ENCODE data around the gene SRGAP1.

GRCh38 chr12:64124511-64125197 is 280.2 kb downstream of the SRGAP1 start:
- TF ChIP-seq CTCF (IDR thresholded peaks at IDR 0.05) (no peak), POLR2AphosphoS5 (IDR thresholded peaks at IDR 0.05; ENCODE audit: insufficient read depth in 1 of 2, low read depth in 1 of 2) (no peak), POLR2A (IDR thresholded peaks at IDR 0.05) (no peak)

Measured in vagina (tissue), 2 donors.